GM12878 (cell line): ENCODE measurements around the gene CNIH2. TPM values are rescaled to one million over a fixed set of nuclear protein-coding genes. Genes with fewer than 3 reads are reported as not detected.

ENCODE experiments used
- ATF2 ChIP-seq: IDR thresholded peaks from 2 replicates; pipeline ENCODE4 v1.6.1; 2012; ENCODE audit warnings: low read length, inconsistent platforms
- CEBPZ ChIP-seq: fragments of 150-350 bp; IDR thresholded peaks from 2 replicates; pipeline ENCODE4 v1.6.1; 2016; ENCODE audit warnings: low read depth, low read length
- CHD2 ChIP-seq: IDR thresholded peaks from 2 replicates; pipeline ENCODE4 v1.6.1; 2011; ENCODE audit warnings: low read depth, low read length, improper control_type of control experiment, borderline replicate concordance
- EGR1 ChIP-seq, 2 experiments: IDR thresholded peaks; 1 replicate in 1 of 2; 2 replicates in 1 of 2; pipeline ENCODE4 v1.6.1; 2011 to 2012; ENCODE audit warnings: low read depth in 2 of 2, low read length in 2 of 2, borderline replicate concordance in 1 of 2, mild to moderate bottlenecking in 1 of 2, moderate library complexity in 1 of 2
- HDGF ChIP-seq: fragments of 450-650 bp; IDR thresholded peaks from 2 replicates; pipeline ENCODE4 v1.6.1; 2016; ENCODE audit warnings: antibody characterized with exemption
- KLF5 ChIP-seq: fragments of 450-650 bp; IDR thresholded peaks from 2 replicates; pipeline ENCODE4 v1.6.1; 2014; ENCODE audit warnings: mild to moderate bottlenecking; ENCODE audit not compliant: partially characterized antibody
- LARP7 ChIP-seq: fragments of 450-650 bp; IDR thresholded peaks from 2 replicates; pipeline ENCODE4 v1.6.1; 2017; ENCODE audit warnings: mild to moderate bottlenecking
- MYB ChIP-seq: fragments of 150-350 bp; IDR thresholded peaks from 2 replicates; pipeline ENCODE4 v1.6.1; 2014; ENCODE audit warnings: mild to moderate bottlenecking, low read depth, low read length, borderline replicate concordance
- NR2C2 ChIP-seq: IDR thresholded peaks from 2 replicates; pipeline ENCODE4 v1.6.1; 2011; ENCODE audit warnings: borderline replicate concordance, low read depth; ENCODE audit not compliant: control insufficient read depth, insufficient read length
- NRF1 ChIP-seq: conservative IDR thresholded peaks from 2 replicates; pipeline ENCODE4 v1.6.1; 2011; ENCODE audit warnings: mild to moderate bottlenecking, low read depth, low read length, improper control_type of control experiment
- POLR2A ChIP-seq: IDR thresholded peaks from 2 replicates; pipeline ENCODE4 v1.6.1; 2011; ENCODE audit warnings: low read depth, mild to moderate bottlenecking, low read length
- PRDM15 ChIP-seq: fragments of 450-650 bp; formaldehyde crosslinking; IDR thresholded peaks from 2 replicates; pipeline ENCODE4 v1.4.0; 2020; ENCODE audit warnings: mild to moderate bottlenecking, moderate library complexity
- RAD21 ChIP-seq: IDR thresholded peaks from 2 replicates; pipeline ENCODE4 v1.6.1; 2011; ENCODE audit warnings: mild to moderate bottlenecking, low read depth, low read length, moderate library complexity; ENCODE audit not compliant: insufficient read depth
- RB1 ChIP-seq: fragments of 450-650 bp; formaldehyde crosslinking; IDR thresholded peaks from 2 replicates; pipeline ENCODE4 v1.6.1; 2017; ENCODE audit warnings: mild to moderate bottlenecking, borderline replicate concordance
- SP1 ChIP-seq: IDR thresholded peaks from one replicate; pipeline ENCODE4 v1.6.1; 2011; ENCODE audit warnings: low read depth, low read length
- TCF3 ChIP-seq: IDR thresholded peaks from 2 replicates; pipeline ENCODE4 v1.6.1; 2012; ENCODE audit warnings: low read depth, mild to moderate bottlenecking, low read length, borderline replicate concordance; ENCODE audit not compliant: insufficient read depth
- ZNF24 ChIP-seq: fragments of 450-650 bp; IDR thresholded peaks from 2 replicates; pipeline ENCODE4 v1.6.1; 2017; ENCODE audit warnings: antibody characterized with exemption, mild to moderate bottlenecking
- polyA plus RNA-seq, 11 experiments: library from polyadenylated mRNA; depleted of rRNA in 4 of 11; unstranded in 6 of 11; stranded (reverse) in 5 of 11; fragments of >200 nt; fragmentation: Nextera tagmentation in 4 of 11; fragmentation: Illumina TruSeq in 1 of 11; extraction: Ambion mirVana in 4 of 11; extraction: Trizol in 1 of 11; gene quantifications; 1 replicate in 1 of 11; 2 replicates in 10 of 11; pipeline versions ENCODE4 v1.2.1 to v1.2.3, GENCODE V29; 2011 to 2016; ENCODE audit warnings: inconsistent platforms in 2 of 11, missing spikeins in 2 of 11, low read depth in 1 of 11
- total RNA-seq, 4 experiments: library from RNA; depleted of rRNA in 3 of 4; stranded (reverse); fragments of >200 nt in 3 of 4; fragmentation: Illumina TruSeq in 1 of 4; extraction: Trizol in 1 of 4; gene quantifications; 2 replicates each; pipeline versions ENCODE4 v1.2.1 to v1.2.3, GENCODE V29; 2013 to 2021
- TF ChIP-seq, protein P1 (sequence below): fragments of 450-650 bp; IDR thresholded peaks from 2 replicates; pipeline ENCODE4 v1.6.1; 2017; ENCODE audit warnings: low read depth, mild to moderate bottlenecking, moderate library complexity
- TF ChIP-seq, protein P2 (sequence below): fragments of 150-350 bp; IDR thresholded peaks from 2 replicates; pipeline ENCODE4 v1.6.1; 2014; ENCODE audit warnings: mild to moderate bottlenecking, low read depth, low read length

Gene CNIH2
- total and polyA plus RNA-seq, 10 of the 15 experiments (the other 5 are each of a cell fraction or from before 2014, with no cell fraction given) = 0.07 to 1.3 (median 0.68) TPM; not detected in 2

GRCh38 chr11:66258473-66258893, 19.5 kb upstream of the CNIH2 start (continued):
- TF ChIP-seq PRDM15 (CRISPR knock-in tag) (no peak), KLF5 (no peak), ZNF24 (no peak), TCF3 (no peak), RAD21 (no peak), LARP7 (peak; percentile 72; the same call in 1 of the 2 replicates), ATF2 (no peak), EGR1 (IDR thresholded peaks at IDR 0.05; ENCODE audit: borderline replicate concordance in 1 of 2, low read depth in 2 of 2, low read length in 2 of 2) (no peak), HDGF (no peak), MYB (no peak), SP1 (no peak), NR2C2 (no peak), RB1 (no peak), NRF1 (no peak), CEBPZ (no peak), POLR2A (peak; percentile 51; the same call in 1 of the 2 replicates), CHD2 (no peak)
- TF ChIP-seq, protein P1, sequence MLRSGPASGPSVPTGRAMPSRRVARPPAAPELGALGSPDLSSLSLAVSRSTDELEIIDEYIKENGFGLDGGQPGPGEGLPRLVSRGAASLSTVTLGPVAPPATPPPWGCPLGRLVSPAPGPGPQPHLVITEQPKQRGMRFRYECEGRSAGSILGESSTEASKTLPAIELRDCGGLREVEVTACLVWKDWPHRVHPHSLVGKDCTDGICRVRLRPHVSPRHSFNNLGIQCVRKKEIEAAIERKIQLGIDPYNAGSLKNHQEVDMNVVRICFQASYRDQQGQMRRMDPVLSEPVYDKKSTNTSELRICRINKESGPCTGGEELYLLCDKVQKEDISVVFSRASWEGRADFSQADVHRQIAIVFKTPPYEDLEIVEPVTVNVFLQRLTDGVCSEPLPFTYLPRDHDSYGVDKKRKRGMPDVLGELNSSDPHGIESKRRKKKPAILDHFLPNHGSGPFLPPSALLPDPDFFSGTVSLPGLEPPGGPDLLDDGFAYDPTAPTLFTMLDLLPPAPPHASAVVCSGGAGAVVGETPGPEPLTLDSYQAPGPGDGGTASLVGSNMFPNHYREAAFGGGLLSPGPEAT = no peak
- TF ChIP-seq, protein P2, sequence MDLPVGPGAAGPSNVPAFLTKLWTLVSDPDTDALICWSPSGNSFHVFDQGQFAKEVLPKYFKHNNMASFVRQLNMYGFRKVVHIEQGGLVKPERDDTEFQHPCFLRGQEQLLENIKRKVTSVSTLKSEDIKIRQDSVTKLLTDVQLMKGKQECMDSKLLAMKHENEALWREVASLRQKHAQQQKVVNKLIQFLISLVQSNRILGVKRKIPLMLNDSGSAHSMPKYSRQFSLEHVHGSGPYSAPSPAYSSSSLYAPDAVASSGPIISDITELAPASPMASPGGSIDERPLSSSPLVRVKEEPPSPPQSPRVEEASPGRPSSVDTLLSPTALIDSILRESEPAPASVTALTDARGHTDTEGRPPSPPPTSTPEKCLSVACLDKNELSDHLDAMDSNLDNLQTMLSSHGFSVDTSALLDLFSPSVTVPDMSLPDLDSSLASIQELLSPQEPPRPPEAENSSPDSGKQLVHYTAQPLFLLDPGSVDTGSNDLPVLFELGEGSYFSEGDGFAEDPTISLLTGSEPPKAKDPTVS = no peak
